GM23248 (cell line): ENCODE results near the gene WNT10A.

Source experiments
- EZH2 ChIP-seq: fragments of 200-600 bp; sonication (generic); IDR thresholded peaks from 2 replicates; pipeline ENCODE4 v1.6.1; 2018; ENCODE audit warnings: antibody characterized with exemption, mild to moderate bottlenecking; ENCODE audit not compliant: insufficient read depth, poor library complexity, severe bottlenecking
- EZH2phosphoT487 ChIP-seq: fragments of 200-600 bp; sonication (generic); IDR thresholded peaks from 2 replicates; pipeline ENCODE4 v1.6.1; 2018; ENCODE audit warnings: antibody characterized with exemption, moderate library complexity, mild to moderate bottlenecking, low read depth; ENCODE audit not compliant: insufficient read depth

DNA sequence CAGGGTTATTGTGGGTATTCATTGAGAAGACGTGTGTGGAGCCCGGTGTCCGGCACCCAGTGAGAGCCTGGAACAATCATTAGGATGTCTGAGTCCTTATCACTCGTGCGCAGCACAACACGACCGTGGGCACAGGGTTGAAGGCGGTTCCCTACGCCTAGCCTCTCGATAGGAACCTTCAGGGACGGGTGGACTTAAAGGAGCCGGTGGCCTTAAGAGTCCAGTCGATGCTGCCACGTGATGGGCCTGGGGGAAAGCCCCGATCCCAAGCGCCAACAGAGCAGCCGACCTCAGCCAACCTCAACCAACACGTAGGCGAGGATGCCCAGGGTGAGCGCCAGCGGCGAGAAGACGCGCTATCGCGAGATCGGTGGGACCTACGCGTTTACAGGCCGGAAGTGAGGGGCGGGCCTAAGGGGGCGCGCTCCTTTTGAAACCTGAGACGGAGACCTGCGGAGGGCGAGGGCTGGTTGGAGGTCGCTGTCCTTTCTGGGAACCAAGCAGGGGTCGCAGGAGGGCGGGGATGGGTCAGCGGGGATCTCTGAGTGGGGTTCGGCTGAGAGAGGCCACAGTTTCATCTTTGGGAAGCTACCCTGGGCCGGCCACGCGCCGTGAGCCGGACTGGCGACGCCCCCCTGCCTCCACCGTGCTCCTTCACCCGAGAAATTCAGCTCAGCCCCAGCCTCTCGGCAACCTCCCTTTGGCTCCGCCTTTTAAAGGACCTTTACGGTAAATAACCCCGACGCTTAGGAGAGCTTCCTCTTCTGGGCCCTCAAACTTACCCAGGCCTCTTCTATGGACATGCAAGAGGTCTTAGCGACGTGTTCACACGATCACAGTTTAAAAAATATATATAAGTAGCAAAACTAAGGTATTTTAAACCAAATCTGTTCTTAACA lies 28.3 kb downstream of the WNT10A start:
- TF ChIP-seq EZH2 (no peak), EZH2phosphoT487 (no peak)
